ENCODE data around the gene LRRC27.

LRRC27 gene

GRCh38 chr10:132392811-132393694 is 61.1 kb downstream of the LRRC27 start:
- no peak for DNase-seq

GRCh38 chr10:132393695-132394181 is 61.7 kb downstream of the LRRC27 start:
- no peak for DNase-seq

- no peak for DNase-seq
These were observed 62.3 kb downstream of the LRRC27 start for GRCh38 chr10:132394201-132394811.

- peak in 1 of 3 donors; percentile 46 for DNase-seq
These were observed 63.1 kb downstream of the LRRC27 start for GRCh38 chr10:132394936-132395703.

- peak; percentile 54 to 79 (median 59) for DNase-seq
These were observed 63.9 kb downstream of the LRRC27 start for GRCh38 chr10:132395704-132396493.

DNA sequence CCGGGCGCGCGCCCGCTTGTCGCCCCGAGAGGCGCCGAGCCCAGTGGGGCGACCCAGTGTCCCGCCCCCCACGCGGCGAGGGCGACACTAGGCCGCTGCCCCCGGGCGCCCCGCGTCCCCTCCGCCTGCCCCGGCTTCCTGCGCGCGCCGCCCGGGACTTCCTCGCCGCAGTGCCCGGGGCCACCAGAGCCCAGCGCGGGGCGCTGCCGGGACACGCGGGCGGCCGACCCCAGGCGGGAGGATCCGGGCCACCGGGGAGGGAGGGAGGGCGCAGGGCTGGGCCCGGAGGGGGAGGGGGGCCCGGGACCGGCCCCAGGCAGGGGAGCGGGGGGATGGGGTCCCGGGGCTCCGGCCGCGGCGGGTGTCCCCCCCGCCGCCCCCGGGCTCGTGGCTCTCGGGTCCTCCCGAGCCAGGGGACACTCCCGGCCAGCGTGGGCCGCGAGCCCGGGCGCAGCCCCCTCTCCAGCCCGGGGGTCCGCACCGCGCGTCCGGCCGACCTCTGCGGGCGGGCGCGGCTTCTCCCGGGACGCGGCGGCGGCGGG is 64.6 kb downstream of the LRRC27 start:
- DNase-seq: peak; percentile 71 to 91 (median 77)

DNA sequence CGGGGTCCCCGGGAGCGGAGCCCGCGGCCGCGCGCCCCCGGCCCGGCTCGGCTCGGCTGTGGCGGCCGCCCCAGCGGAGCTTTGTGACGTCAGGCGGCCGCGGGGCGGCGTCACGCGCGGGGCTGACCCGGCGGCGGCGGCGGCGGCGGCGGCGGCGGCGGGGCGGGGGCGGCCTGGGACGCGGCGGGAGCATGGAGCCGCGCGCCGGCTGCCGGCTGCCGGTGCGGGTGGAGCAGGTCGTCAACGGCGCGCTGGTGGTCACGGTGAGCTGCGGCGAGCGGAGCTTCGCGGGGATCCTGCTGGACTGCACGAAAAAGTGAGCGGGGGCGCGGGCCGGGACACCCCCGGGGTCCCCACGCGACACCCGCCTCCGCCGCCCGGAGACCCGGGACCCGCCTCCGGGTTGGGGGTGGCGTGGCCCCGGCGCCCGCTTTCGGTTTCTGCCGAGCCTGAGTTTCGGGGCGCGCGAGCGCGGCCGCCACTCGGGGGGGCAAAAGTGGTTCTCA is 65.1 kb downstream of the LRRC27 start, which contains the start of gene PWWP2B:
Gene PWWP2B (plus strand): TSS at position 165 of the 506 bp plus-strand sequence. CDS start 27 bp downstream, at position 192.
- DNase-seq: peak; percentile 66 to 93 (median 87)

DNA sequence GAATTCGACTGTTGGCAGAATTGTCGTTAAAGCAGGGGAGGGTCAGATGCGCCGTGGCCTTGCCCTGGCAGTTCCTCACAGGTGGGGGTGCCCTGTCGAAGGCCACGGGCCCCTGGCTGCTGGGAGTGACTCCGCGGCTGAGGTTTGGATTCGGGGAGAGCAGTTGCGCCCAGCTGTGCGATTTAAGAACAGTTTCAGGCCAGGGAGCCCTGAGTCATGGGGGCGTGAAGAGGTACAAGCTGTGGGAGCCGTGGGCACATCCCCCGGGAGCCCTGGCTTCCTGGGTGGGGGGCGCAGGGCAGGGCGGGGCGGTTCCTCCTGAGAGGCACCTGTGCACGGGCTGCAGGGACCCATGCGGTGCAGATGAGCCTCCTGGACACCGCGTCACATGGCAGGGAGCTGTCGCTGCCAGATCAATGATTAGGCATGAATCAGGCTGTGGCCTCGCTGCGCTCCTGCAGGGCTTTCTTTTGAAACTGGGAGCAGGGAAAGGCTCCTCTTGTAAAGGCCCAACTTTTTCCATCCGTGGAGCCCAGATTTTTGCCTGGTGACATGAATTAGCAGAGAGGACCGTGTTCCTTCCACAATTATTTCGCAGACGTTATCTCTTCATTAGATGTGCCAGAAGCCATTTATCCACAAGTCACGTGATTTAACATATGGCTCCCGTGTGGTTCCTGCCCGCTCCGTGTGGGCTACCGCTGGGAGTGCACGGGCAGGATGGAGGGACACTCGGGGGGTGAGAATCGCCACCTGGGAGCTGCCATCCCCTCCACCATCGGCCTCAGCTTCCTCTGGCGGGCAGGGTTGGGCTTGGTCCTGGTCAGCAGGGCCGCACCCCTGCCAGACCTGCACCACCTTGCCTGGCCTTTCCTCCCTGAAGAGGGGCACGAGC is 65.9 kb downstream of the LRRC27 start:
- DNase-seq: peak in 2 of 3 donors; percentile 52 to 65

DNA sequence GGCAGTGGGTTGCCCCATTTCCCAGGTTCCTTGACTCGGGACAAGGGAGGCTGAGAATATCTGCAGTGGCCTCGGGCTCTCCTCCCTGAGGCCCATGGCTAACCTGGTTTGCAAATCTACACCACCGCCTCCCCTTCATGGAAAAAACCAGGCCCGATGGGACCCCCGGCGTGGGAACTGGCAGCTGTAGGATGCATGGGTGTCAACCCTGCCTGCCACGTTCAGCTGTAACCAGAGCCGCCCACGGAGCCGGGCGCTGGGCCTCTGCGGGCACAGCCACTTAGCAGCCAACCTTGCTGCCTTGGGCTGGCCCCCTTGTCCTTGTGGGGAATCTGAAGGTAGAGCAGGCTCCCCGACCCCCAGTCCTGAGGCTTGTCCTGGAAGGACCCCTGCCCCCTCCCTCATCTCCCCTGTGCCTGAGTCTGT is 66.6 kb downstream of the LRRC27 start:
- no peak for DNase-seq

DNA sequence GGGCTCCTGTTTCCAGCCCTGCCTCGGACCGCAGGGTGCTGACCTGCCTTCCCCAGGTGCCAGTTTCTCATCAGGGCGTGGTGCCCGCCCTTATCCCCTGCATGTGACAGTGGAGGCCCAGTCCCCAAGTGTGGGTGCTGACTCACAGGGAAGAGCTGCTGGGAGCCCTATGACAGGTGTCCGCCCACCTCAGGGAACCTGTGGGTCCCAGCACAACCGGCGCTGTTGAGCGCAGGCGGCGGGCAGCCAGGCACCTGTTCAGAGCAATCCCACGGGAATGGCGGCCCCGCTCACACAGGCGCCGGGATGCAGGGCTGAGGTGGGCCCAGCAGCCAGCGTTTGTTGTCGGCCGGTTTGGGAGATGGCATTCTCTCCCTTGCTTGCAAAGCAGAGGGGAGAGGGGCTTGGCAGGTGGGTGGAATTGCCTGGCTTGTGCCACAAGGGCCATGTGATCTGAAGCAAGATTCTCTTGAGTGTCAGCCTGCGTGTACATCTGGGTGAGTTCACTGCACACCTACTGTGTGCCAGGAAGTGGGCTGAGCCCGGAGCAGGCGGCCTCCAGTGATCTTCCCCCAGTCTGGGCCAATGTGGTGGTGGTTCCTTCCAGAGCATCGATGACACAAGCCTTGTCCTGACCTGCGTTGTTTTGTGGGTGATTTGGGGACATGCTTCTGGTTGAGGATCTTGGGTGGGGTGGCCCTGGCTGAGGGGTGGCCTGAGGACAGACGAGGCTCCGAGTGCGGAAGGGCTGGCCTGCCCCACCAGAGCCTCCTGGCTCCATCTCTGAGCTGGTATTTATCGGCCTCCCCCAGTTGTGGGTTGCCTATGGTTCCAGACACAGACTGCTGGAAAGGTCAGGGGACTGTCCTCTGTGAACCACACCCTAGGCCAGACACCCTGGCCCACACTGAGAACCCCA is 67.4 kb downstream of the LRRC27 start:
- no peak for DNase-seq

- DNase-seq: no peak
These were observed 68.1 kb downstream of the LRRC27 start for GRCh38 chr10:132400041-132400546.

- DNase-seq: no peak
These were observed 68.7 kb downstream of the LRRC27 start for GRCh38 chr10:132400547-132401151.

DNA sequence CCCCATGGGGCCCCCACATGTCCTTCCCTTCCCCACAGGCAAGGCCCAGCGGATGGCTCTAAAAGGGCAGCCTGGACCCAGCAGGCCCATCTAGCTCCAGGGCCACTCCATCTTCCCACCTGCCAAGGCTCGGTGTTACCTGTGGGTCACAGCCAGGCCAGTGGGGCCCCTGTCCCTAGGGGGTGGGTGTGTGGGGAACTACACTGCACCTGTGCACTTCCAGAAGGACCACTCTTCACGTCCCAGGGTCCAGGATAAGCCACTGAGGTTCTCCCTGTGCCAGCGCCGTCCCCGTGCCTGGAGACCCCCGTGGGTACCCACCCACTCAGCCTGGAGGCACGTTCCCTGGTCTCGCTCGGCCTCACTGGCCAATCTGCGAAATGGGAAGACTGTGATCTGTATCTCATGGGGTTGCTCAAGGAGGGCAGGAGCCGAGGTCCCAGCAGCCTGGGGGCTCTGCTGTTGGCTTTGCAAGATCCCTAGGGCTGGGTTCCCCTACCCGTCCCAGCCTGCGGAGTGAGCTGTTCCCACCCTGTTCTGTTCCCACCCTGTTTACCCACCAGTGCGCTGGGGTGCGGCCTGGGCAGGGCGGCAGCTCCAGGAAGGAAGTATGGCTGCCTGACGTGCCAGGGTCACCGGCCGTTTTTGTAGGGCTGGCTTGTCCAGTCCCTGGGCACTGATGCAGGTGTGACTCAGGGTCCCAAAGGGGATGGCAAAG is 69.6 kb downstream of the LRRC27 start:
- DNase-seq: no peak

GRCh38 chr10:132402781-132403241 is 70.8 kb downstream of the LRRC27 start:
- DNase-seq: no peak

GRCh38 chr10:132403511-132404168 is 71.6 kb downstream of the LRRC27 start:
- no peak for DNase-seq

DNA sequence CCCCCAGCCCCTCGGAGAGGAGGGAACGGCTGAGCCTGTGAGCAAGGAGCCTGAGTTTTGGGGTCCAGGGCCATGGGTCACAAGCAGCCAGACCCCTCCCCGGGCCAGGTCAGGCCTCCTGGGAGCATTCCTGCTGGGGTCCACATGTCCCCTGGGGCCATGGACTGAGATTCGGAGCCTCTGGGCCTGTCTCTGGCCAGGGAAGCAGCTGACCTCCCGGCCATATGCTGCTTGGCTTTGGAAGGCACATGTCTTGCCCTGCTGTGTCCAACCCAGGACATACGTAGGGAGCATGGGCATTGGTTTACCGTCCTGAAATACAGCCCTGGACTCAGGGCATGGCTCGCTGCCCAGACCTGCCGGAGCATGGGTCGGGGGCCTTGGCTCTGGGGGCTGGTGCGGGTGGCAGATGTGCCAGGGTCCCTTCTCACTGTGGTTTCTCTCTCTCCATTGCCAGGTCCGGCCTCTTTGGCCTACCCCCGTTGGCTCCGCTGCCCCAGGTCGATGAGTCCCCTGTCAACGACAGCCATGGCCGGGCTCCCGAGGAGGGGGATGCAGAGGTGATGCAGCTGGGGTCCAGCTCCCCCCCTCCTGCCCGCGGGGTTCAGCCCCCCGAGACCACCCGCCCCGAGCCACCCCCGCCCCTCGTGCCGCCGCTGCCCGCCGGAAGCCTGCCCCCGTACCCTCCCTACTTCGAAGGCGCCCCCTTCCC is 72.3 kb downstream of the LRRC27 start:
- no peak for DNase-seq
